GM18870 (cell line): Measurements from ENCODE around the gene RMI2.

Experiments
- ATAC-seq: cut with Tn5 transposase; IDR thresholded peaks from one replicate; pipeline ENCODE4 v1.9.1; 2021; ENCODE audit warnings: moderate library complexity; ENCODE audit not compliant: unreplicated experiment

RMI2 gene

GRCh38 chr16:11396241-11397048 is 51.2 kb downstream of the RMI2 start:
- no peak for ATAC-seq

GRCh38 chr16:11398136-11398535 is 52.9 kb downstream of the RMI2 start:
- ATAC-seq, result no peak

GRCh38 chr16:11398851-11399250 is 53.6 kb downstream of the RMI2 start:
- ATAC-seq, result no peak

GRCh38 chr16:11399261-11399831 is 54.1 kb downstream of the RMI2 start:
- ATAC-seq, result no peak

GRCh38 chr16:11400076-11400475 is 54.8 kb downstream of the RMI2 start:
- no peak for ATAC-seq
